ENCODE data around the gene TRIO. TPM values are rescaled to one million over a fixed set of nuclear protein-coding genes. Genes with fewer than 3 reads are reported as not detected.
A peak's percentile ranks its signal among the peaks of the same experiment; 100 is the strongest.

The TRIO gene
- polyA plus RNA-seq, 1 of the 3 experiments (the other 2 are of a cell fraction): 229 TPM

DNA sequence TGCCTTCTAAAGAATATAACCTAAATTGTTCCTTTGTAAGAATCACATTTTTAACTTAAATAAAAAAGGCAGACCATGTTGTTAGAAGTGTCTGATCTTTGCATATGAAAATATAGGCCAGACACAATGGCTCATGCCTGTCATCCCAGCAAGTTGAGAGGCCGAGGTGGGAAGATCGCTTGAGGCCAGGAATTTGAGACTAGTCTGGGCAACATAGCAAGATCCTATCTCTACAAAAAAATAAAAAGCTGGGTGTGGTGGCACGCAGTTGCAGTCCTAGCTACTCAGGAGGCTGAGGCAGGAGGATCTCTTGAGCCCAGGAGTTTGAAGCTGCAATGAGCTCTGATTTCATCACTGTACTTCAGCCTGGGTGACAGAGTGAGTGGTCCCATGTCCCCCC, 37.3 kb downstream of the TRIO start (continued):
- TF ChIP-seq, protein P1, sequence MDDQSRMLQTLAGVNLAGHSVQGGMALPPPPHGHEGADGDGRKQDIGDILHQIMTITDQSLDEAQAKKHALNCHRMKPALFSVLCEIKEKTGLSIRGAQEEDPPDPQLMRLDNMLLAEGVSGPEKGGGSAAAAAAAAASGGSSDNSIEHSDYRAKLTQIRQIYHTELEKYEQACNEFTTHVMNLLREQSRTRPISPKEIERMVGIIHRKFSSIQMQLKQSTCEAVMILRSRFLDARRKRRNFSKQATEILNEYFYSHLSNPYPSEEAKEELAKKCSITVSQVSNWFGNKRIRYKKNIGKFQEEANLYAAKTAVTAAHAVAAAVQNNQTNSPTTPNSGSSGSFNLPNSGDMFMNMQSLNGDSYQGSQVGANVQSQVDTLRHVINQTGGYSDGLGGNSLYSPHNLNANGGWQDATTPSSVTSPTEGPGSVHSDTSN (IDR thresholded peaks at IDR 0.05): no peak
- TF ChIP-seq FOXM1 (IDR thresholded peaks at IDR 0.05; ENCODE audit: low read depth) (no peak), SIN3A (IDR thresholded peaks at IDR 0.05; ENCODE audit: borderline replicate concordance, low read depth, low read length) (no peak), RXRA (IDR thresholded peaks at IDR 0.05; ENCODE audit: borderline replicate concordance, low read depth) (no peak), MEF2A (IDR thresholded peaks at IDR 0.05; ENCODE audit: borderline replicate concordance, low read depth) (no peak)
- TF ChIP-seq, protein P2, sequence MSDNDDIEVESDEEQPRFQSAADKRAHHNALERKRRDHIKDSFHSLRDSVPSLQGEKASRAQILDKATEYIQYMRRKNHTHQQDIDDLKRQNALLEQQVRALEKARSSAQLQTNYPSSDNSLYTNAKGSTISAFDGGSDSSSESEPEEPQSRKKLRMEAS (IDR thresholded peaks at IDR 0.05; ENCODE audit: low read depth): no peak
- TF ChIP-seq, protein P3, sequence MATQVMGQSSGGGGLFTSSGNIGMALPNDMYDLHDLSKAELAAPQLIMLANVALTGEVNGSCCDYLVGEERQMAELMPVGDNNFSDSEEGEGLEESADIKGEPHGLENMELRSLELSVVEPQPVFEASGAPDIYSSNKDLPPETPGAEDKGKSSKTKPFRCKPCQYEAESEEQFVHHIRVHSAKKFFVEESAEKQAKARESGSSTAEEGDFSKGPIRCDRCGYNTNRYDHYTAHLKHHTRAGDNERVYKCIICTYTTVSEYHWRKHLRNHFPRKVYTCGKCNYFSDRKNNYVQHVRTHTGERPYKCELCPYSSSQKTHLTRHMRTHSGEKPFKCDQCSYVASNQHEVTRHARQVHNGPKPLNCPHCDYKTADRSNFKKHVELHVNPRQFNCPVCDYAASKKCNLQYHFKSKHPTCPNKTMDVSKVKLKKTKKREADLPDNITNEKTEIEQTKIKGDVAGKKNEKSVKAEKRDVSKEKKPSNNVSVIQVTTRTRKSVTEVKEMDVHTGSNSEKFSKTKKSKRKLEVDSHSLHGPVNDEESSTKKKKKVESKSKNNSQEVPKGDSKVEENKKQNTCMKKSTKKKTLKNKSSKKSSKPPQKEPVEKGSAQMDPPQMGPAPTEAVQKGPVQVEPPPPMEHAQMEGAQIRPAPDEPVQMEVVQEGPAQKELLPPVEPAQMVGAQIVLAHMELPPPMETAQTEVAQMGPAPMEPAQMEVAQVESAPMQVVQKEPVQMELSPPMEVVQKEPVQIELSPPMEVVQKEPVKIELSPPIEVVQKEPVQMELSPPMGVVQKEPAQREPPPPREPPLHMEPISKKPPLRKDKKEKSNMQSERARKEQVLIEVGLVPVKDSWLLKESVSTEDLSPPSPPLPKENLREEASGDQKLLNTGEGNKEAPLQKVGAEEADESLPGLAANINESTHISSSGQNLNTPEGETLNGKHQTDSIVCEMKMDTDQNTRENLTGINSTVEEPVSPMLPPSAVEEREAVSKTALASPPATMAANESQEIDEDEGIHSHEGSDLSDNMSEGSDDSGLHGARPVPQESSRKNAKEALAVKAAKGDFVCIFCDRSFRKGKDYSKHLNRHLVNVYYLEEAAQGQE (IDR thresholded peaks at IDR 0.05; ENCODE audit: low read depth, low read length): no peak

DNA sequence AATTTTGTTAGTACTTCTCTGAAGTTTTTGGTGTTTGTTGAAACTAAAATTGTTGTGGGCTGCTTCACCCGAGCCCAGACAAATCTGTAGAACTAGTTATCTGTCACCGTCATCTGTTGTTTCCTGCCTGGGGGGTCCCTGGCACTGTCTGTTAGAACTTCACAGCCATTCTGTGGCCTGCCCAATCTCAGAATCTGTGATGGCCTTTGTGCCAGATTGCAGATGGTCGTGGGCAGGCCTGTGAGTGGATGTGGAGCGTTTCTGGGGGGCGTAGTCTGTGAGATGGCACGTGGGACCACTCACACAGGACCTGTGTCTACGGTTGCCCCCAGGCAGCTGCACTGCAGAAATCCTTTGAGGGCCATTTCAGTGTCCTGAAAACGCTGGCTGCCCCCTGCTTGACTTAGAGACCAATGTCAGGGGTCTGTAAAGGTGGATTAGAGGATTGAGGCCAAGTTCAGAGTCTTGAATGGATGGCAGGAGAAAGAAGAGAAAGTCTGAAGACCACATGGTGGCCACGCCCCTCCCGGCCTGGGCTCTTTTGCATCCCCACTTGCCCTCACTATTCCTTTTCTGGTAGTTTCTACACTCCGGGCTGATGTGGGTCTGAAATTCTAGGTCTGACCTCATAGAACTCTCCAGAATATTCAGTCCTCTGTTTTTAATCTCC, 38.3 kb downstream of the TRIO start:
- POLR2A ChIA-PET: no interaction called here
- TF ChIP-seq JUND (IDR thresholded peaks at IDR 0.05) (no peak), RCOR1 (IDR thresholded peaks at IDR 0.05; ENCODE audit: low read length) (peak; percentile 48; the same call in 1 of the 2 replicates), EP300 (IDR thresholded peaks at IDR 0.05; ENCODE audit: borderline replicate concordance in 1 of 2, low read depth in 1 of 2, low read length in 1 of 2) (peak in 1 of 2 experiments; percentile 52; a peak in 1 of 4 replicates), CHD2 (IDR thresholded peaks at IDR 0.05; ENCODE audit: low read length, partially characterized antibody) (peak; percentile 25), RFX5 (IDR thresholded peaks at IDR 0.05; ENCODE audit: low read length) (peak; percentile 55; the same call in 1 of the 2 replicates), NFIC (IDR thresholded peaks at IDR 0.05; ENCODE audit: borderline replicate concordance) (no peak), NRF1 (IDR thresholded peaks at IDR 0.05; ENCODE audit: low read depth, low read length) (no peak), MEF2A (IDR thresholded peaks at IDR 0.05; ENCODE audit: borderline replicate concordance, low read depth) (no peak), POLR2AphosphoS5 (IDR thresholded peaks at IDR 0.05; ENCODE audit: low read depth, low read length) (no peak), EZH2phosphoT487 (IDR thresholded peaks at IDR 0.05; ENCODE audit: borderline replicate concordance, low read depth) (no peak), SIN3A (IDR thresholded peaks at IDR 0.05; ENCODE audit: borderline replicate concordance, low read depth, low read length) (no peak), FOSL2 (IDR thresholded peaks at IDR 0.05; ENCODE audit: borderline replicate concordance, low read depth) (no peak), TEAD4 (IDR thresholded peaks at IDR 0.05; ENCODE audit: borderline replicate concordance, insufficient read depth) (no peak), SMC3 (IDR thresholded peaks at IDR 0.05; ENCODE audit: low read depth, low read length) (no peak), FOXJ3 (CRISPR knock-in tag; IDR thresholded peaks at IDR 0.05) (peak; percentile 81; the same call in 1 of the 2 replicates), RXRA (IDR thresholded peaks at IDR 0.05; ENCODE audit: borderline replicate concordance, low read depth) (no peak)
- TF ChIP-seq, protein P4, sequence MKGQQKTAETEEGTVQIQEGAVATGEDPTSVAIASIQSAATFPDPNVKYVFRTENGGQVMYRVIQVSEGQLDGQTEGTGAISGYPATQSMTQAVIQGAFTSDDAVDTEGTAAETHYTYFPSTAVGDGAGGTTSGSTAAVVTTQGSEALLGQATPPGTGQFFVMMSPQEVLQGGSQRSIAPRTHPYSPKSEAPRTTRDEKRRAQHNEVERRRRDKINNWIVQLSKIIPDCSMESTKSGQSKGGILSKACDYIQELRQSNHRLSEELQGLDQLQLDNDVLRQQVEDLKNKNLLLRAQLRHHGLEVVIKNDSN (IDR thresholded peaks at IDR 0.05; ENCODE audit: borderline replicate concordance, low read depth): no peak
- TF ChIP-seq, protein P5, sequence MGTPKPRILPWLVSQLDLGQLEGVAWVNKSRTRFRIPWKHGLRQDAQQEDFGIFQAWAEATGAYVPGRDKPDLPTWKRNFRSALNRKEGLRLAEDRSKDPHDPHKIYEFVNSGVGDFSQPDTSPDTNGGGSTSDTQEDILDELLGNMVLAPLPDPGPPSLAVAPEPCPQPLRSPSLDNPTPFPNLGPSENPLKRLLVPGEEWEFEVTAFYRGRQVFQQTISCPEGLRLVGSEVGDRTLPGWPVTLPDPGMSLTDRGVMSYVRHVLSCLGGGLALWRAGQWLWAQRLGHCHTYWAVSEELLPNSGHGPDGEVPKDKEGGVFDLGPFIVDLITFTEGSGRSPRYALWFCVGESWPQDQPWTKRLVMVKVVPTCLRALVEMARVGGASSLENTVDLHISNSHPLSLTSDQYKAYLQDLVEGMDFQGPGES (IDR thresholded peaks at IDR 0.05; ENCODE audit: low read depth, low read length): no peak
- TF ChIP-seq, protein P6, sequence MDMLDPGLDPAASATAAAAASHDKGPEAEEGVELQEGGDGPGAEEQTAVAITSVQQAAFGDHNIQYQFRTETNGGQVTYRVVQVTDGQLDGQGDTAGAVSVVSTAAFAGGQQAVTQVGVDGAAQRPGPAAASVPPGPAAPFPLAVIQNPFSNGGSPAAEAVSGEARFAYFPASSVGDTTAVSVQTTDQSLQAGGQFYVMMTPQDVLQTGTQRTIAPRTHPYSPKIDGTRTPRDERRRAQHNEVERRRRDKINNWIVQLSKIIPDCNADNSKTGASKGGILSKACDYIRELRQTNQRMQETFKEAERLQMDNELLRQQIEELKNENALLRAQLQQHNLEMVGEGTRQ (IDR thresholded peaks at IDR 0.05; ENCODE audit: borderline replicate concordance, low read depth, low read length): no peak

More for the DNA sequence above, 38.3 kb downstream of the TRIO start:
- Histone ChIP-seq H2AFZ (ENCODE audit: low read depth) (no peak overlapping the region), H3K27ac (ENCODE audit: low read depth in 2 of 2, low read length in 1 of 2) (peak overlapping the region; percentile 85 to 94; a peak in 3 of 4 replicates), H3K4me1 (ENCODE audit: control insufficient read depth in 1 of 2, insufficient read depth in 2 of 2, low read depth in 1 of 2, low read length in 1 of 2) (peaks cover 59 to 82% of the 10 kb centered on the region in 2 experiments), H3K9me2 (no peaks in the 10 kb centered on the region), H3K9ac (no peak overlapping the region), H4K20me1 (ENCODE audit: insufficient read depth) (peaks cover 63% of the 10 kb centered on the region), H3F3A (replicated peaks; ENCODE audit: insufficient read depth) (peaks cover 54% of the 10 kb centered on the region), H3K36me3 (replicated peaks in 1 of 2; ENCODE audit: control insufficient read depth in 1 of 2, insufficient read depth in 2 of 2, low read length in 1 of 2) (no peaks in the 10 kb centered on the region), H3K4me2 (peak overlapping the region; percentile 33; the same call in 1 of the 2 replicates), H3K4me3 (ENCODE audit: low read depth in 2 of 2, low read length in 1 of 2) (no peak overlapping the region), H3K79me2 (ENCODE audit: insufficient read depth) (peaks cover 100% of the 10 kb centered on the region), H3K9me3 (no peaks in the 10 kb centered on the region), H3K27me3 (ENCODE audit: insufficient read depth) (no peaks in the 10 kb centered on the region)
- WGBS (ENCODE audit: low lambda C conversion rate): 74% methylated on average over 9 of the region's 11 CpGs
- peak; percentile 78 for DNase-seq
- CTCF ChIA-PET: no interaction called here
